NCI-H1092 (cell line): ENCODE results near the gene MSI2.

Source experiments
- DNase-seq: peaks from one replicate; lab custom pipeline; 2025; lab: John Stamatoyannopoulos, UW

MSI2 gene

DNA sequence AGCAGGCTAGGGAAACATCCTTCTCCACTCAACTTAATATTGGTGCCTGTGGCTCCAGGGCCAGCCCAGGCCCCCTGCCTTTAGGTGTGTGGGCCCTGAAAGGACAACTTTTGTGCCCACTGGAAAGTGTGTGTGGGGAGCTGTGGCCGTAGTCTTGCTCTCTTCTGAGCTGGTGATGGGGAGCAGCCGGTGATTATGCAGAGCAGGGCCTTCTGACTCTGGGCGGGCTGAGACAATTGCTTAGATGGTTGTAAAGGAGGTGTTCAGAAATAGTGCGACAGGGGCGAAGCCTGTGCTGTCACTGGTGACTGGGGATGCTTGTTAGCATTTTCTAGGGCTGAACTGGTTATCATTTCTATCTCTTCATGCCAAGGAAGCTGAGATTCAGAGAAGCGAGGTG lies 62.6 kb downstream of the MSI2 start:
- no peak for DNase-seq

DNA sequence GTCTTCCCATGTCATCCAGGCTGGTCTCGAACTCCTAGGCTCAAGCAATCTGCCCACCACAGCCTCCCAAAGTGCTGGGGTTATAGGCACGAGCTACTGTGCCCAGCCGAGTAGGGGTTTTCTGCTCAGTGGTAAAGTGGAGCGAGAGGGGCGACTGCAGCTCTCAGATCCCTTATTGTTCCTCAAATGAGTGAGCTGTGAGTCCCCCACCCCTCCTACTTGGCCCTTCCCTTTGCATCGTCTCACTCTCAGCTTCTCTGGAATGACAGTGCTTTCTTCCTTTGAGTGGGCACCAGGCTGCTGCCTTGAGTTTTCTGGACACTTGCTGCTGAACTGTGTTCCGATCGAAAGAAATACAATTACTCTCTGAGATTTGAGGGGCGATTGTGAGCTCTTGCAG lies 63.5 kb downstream of the MSI2 start:
- no peak for DNase-seq

DNA sequence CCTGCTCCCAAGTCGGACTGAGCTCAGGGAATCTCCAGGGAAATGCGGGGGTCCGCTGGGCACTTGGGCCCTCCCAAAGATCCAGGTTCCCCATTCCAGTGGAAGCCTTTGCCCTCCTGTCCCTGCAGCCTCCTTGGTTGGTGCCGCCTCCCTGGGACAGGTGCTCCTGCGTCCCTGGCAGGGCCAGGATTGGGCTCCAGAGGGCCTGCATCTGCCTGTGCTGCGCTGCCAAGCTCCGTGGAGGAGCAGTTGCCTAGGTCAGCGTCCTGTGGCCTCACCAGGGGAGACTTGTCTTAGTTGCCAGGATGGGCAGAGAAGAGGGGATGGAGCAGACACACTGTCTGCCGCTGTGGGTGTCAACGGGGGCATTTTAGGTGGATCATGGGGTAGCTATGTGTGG lies 67.1 kb downstream of the MSI2 start:
- DNase-seq: no peak

DNA sequence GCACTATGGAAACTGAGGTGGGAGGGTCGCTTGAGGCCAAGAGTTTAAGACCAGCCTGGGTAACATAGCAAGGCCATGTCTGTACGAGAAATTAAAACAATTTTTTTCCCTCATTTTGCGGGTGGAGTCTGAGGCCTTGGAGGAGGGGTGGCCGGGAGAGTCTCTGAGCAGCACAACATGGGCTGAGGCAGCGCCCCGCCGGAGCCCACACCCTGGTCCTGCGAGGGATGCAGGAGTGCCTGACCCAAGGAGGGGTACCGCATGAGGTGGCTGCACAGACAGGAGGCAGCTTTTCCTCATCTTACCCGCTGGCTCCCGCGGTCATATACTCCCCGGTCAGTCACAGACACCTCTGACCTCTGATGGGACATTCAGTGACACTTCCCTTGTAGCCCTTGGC lies 67.7 kb downstream of the MSI2 start:
- no peak for DNase-seq

DNA sequence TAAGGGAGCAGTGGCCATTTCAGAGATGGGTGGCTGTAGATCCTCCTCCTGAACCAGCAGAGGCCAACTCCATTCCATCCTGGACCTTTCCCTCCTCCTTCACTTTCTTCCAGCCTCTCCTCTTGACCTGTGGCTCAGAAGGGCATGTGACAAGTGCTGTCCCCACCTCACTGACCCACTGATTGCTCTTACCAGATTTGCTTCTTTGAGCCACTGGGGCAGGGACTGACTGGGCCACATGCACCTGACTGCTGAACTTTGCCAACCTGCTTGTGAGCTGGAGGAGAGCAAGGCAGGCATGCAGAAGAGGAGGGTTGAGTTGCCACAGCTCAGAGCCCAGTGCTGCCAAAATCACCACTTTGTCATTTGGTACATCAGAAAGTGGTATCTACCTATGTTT lies 68.3 kb downstream of the MSI2 start:
- no peak for DNase-seq

DNA sequence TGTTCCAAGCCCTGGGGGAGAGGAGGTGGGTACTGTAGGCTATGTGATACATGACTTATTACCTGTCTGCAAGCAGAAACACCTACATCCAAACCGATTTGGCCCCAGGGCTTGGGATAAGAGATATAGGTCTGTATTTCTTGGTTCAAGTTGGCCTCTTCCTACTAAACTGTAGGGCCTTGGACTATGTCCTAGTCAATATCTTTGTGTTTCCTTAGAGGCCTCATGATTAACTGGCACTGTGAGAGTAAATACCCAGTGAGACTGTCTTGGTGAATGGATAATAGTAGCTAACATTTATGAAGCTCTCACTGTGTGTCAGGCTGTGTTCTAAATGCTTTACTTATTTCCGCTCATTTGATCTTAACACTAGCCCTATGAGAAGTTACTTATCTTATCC lies 70.0 kb downstream of the MSI2 start:
- DNase-seq: no peak

DNA sequence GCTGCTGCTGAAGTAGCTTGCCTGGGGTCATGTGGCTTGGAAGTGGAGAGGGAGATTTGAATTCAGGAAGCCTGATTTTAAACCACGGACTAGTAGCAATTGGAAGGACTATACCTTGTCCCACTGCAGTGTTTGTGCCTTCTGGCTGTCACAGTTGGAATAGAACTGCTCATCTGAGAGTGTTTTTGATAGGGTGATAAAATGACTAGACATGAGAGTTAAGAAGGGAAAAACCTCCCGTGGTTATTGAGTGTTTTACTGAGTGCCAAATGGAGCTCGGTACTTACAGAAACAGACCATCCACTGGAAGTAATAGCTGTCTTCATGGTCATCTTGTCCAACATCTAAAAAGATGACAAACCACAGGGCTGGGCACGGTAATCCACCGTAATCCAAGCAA lies 70.4 kb downstream of the MSI2 start:
- no peak for DNase-seq

DNA sequence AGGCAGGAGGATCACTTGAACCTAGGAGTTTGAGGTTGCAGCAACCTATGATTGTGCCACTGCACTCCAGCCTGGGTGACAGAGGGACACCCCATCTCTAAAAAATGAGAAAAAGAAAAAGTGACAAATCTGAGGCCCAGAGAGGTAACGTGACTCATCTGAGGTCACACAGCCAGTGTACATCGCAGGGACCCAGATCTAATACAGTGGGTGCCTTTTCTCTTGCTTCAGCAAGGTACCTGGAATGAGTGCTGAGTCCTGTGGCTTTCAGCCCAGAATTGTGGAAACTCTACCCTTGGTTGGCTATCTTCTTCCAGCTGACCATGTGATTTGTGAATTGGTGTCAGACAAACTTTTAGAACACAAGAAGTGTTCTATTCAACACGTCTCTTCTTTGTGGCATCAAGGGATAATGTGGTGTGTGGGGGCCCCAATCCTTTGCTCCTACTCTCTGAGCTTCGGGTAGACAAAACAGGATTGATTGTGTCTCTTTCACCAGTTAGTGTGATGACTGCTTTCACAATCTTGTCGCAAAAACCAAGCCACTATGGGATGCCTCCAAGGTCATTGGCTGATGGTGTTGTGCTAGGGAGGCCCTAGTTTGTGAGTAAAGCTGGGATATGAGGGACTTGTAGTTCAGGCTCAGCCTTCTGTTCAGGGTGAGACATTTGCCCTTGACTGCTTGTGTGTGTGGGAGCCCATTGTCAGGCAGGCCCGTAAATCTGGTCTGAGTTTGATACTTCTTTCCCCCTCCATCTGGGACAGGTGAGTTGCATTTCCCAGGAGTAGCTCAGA lies 71.0 kb downstream of the MSI2 start:
- DNase-seq: no peak

DNA sequence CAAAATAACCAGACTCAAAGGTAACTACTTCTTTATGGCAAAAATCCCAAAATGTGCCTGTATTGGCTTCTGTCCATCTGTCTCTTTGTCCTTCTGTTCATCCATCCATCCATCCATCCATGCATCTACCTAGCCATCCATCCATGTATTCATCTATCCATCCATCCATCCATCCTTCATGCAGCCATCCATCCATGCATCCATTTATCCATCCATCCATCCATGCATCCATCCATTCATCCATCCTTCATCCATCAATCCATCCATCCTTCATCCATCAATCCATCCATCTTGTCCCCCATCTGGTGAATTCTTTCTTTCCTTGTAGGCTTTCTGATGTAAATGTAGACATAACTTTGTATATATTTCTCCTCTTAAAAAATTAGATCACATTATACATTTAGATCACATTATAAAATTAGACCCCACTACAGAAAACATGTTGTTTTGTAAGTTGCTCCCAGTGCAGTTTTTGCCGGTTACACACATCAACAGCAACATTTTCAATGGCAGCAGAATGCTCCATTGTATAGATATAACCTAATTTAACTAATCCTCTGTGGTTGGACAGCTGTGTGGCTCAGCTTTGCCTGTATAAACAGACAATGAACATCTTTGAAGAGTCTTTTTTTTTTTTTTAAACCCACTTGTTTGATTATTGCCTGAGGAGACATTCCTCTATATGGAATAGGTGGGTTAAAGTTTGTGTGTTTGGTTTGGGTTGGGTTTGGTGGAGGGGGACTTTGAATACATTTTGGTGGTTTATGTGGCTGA lies 72.0 kb downstream of the MSI2 start:
- no peak for DNase-seq

DNA sequence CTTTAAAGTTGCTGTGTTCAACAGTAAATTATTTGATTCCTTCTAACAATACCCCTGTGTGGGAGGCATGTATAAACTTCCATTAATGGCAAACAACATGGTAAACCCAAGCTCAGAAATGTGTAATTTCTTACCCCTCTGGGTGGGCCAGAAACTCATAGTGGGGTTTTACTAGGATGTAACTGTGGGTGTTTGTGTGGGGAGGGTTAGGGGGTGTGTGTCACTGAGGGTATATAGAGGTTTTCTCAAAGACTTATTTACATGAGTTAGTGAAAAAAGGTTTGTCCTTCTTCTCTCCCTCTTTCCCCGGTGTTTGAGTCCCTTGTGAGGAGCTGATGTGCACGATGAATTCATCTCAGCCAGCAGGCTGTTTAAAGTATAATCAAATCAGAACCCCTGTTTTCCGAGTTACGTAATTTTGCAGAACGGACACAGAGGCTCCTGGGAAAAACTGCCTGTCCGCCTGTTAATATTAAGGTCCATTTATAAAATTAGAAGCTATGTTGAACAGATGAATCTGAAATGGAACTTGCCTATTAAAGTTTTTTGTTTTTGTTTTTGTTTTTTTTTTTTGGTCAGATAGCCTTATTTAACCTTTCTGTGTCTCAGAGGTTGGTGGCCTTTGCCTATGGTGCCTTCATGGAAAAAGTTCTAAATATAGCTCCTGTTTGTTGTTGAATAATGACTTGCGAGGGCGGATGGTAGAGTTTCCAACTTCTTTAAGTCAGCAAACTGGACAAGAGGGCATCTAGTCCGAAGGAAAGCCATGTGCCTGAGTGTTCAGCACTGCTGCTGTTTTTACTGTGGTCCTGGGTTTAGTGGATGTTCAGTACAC lies 73.3 kb downstream of the MSI2 start:
- no peak for DNase-seq

DNA sequence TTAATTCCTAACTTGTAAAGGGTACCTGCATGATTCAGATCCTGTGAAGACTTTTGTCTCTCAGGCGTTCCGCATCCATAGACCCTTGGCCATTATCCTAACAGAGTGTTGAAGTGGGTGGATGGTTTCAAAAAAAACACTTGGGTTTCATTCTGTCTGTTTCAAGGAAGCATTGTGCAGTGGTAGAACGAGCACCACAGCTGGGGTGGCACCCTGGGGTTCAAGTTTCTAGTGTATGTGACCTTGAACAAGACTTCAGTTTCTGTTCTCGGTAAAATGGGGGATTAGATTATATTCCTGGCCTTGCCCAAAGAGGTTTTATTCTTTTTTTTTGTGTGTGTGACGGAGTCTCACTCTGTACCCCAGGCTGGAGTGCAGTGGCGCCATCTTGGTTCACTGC lies 74.3 kb downstream of the MSI2 start:
- no peak for DNase-seq

DNA sequence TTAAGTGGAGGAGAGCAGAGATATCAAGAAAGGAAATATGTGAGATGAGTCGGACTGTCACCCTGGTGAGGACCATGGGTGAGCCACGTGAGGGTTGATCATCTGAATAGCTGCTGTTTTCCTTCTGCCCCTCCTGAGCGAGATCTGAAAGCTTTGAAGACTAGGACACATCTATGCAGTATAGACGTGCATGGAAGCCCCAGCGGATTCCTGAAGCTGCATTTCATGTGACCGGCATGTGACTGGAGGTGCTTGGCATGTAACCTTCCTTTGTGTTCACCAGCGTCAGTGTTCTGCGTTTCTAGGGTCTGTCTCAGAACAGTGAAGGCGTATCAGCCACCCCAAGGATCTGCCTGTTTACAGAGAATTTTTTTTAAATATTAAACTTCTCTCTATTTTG lies 75.1 kb downstream of the MSI2 start:
- no peak for DNase-seq

DNA sequence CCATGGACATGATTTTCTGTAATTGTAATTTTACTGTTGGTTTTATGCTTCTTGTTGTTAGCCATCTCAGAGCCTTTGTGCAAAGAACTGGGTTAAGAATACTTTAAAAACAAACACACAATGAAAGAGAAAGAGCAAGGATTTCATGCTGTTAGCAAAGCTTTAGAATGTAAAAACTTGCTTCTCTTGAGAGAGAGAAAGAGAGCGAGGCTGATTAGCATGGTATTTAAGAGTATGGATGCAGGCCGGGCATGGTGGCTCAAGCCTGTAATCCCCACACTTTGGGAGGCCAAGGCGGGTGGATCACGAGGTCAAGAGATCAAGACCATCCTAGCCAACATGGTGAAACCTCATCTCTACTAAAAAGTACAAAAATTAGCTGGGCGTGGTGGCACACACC lies 76.2 kb downstream of the MSI2 start:
- no peak for DNase-seq

DNA sequence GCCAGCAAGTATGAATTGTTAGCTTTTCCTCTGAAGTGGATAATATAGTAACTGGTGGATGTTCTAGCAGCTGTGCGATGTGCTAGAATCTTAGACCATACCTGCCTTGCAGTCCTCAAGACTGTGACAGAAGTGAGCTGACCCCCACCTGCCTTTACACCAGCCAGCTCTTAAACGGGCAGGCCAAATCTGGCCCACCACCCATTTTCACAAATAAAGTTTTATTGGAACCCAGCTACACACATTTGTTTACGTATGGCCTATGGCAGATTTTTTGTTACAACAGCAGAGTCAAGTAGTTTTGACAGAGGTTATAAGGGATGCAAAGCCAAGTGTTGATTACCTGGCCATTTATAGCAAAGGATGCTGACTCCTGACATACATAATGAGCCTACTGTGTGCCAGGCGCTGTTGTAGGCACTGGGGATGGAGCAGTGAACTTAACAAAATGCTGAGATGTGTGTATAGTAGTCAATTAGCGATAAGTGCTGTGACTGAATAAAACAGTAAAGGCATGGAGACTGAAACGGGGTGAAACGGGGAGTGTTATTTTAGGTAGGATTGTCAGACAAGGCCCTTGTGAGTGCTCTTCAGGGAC lies 79.0 kb downstream of the MSI2 start:
- DNase-seq: no peak

DNA sequence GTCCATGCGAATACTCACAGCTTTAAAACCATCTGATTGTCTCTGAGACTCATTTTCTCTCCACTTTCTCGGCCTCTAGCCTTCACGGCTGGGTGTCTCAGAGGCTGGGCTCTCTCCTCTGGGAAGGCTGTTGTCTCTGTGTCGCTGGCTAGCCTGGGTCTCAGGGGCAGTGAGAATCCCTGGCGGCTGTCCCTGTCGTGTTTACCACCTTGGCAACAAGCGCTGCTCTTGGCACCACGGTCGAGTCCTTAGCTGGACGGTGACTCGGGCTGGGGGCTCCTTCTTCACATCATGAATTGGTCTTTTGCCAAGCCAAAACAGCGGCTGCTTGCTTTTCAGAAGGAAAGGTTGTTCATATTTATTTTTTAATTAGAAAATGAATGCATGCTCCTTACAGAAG lies 81.1 kb downstream of the MSI2 start:
- peak; percentile 91 for DNase-seq

DNA sequence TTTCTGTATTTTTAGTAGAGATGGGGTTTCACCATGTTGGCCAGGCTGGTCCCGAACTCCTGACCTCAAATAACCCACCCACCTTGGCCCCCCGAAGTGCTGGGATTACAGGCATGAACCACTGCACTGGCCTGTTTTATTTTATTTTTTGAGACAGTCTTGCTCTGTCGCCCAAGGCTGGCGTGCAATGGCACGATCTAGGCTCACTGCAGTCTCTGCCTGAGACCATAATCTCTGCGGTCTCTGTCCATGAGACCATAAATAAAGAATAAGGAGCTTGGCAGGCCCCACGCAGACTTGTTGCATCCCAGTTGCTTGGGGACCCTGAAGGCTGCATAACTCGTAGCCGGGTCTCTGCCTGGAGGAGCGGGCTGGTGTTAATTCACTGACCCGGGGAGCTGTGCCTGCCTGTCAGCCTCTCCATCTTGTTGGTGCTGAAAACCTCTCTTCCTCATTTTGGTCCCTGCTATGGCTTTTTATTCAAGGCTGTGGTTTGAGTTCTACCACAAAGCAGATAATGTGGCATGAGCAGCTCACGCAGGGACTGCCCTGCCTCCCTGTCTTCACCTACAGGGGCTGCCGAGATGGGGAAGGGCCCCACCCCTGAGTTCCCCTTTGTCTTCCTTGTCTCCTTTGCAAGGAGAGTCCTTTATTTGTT lies 82.1 kb downstream of the MSI2 start:
- no peak for DNase-seq

DNA sequence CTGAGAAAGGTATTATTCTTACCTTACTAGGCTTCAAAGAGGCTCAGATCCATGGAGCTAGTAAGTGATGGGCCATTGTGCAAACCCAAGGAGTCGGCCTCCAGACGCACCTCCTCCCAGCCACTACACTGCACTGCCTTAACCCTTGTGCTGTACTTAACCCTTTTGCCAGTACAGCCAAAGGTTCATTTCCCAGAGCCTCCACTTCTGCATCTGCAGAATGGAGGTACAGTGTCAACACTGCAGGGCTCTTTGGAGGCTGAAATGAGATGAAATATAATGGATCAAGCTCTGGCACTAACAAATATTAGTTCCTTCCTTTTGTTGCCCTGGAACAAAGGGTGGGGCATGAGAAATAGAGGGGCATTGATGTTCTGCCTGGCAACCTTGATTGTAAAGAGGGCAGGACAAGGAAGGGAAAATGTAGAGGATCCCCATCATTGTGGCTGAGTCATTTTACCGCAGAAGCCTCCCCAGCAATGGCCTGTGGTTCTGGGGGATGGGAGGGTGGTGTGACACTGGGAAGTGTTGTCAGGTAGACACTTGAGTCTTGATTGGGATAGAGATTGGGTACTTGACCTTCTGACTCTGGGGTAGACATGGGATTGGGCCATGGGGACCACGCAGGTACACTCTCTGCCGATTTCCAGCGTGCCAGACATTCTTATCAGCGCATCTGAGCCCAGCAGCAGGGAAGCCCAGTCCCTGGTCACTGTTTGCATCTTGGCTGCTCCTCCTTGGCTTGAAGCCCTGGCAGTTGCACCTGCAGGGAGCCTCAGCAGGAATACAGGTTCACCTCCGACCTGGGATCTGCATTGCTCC lies 84.0 kb downstream of the MSI2 start:
- no peak for DNase-seq

DNA sequence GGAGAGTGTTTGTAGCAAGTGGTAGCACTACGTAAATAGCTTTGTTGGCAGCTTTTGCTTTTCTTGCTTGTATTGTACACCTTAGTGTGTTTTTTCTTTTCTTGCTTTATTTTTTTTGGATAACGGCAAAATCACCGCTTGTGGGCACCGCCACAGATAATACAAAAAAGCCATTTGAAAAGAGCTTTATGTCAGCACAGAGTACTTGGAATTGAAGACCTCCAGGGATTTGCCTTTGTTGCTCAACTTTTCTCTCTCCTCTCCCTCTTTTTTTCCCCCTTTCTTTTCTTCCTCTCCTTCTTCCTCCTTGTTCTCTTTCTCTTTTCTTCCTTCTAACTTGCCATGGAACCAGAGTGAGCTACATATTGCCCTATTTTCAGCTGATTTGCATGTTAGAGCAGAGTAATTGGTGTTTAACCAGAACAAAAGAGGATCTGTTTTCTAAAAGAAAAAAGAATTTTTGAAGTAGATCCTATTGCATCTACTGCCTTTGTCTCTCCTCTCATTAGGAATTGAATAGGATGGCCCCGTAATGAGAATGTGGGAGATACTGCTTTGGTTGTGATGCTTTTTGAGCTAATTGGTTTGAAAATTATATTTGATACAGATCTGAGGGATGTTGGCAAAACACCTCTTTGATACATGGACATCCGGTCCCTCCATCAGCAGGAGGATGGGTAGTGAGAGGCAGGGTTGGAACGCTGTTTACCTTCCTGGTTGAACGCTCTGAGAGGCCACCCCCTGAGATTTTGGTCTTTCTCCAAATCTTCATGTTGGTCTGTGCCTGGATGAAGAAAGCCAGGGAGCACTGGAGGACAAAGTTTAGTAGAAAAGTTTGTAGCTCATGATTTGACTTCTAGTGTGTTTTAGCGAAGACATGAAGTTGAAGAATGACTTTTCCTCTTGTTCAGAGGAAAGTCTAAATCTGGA lies 85.6 kb downstream of the MSI2 start:
- DNase-seq: no peak

DNA sequence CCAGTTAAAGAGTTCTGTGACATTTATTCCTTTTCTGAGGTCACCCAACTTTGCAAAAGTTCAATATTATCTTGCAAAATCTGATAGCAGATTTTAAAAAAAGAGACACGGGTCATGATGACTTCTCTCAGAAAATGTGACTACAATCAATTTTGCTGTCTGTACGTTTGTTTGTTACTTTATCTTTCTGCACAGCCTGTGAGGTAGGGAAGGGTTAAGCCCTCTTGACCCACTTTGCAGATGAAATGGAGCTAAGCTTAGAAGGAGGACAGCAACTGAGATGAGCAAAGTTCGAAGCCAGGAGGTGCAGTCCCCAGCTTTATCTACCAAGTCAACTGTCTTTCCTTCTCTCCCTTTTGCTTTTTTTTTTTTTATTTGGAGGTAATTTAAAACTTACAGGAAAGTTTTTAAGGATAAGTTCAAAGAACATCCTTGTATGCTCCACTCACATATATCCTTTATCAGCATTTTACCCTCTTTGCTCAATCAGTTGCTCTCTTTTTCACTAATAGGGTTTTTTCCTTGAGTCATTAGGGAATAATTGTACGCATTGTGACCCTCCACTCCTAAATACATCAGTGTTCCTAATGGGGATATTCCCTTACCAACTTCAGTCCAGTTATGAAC lies 86.8 kb downstream of the MSI2 start:
- DNase-seq: no peak
